ENCODE measurements around the gene MRPL48. TPM values are rescaled to one million over a fixed set of nuclear protein-coding genes. Genes with fewer than 3 reads are reported as not detected.

MRPL48 gene
- total RNA-seq, 2 donors from 2014 or later, result 36.4 to 55.3 TPM

- WGBS, 2 experiments (ENCODE audit: insufficient coverage in 1 of 2, insufficient read length in 1 of 2), result 93 to 96% methylated on average over 2 to 3 of the region's 3 CpGs
- no peak overlapping the region for H3K27ac Mint-ChIP-seq
- no peaks in the 10 kb centered on the region for H3K4me1 Mint-ChIP-seq
- Histone ChIP-seq H3K36me3 (ENCODE audit: control insufficient read depth, insufficient read depth, low read length) (peaks cover 7% of the 10 kb centered on the region), H3K4me3 (ENCODE audit: low read length) (no peak overlapping the region), H3K4me1 (ENCODE audit: control insufficient read depth, insufficient read depth, low read length) (no peaks in the 10 kb centered on the region), H3K27me3 (ENCODE audit: control insufficient read depth, insufficient read depth, low read length, poor library complexity, severe bottlenecking) (no peaks in the 10 kb centered on the region), H3K9me3 (ENCODE audit: control insufficient read depth, low read length) (peaks cover 4% of the 10 kb centered on the region), H3K27ac (ENCODE audit: low read depth, low read length) (no peak overlapping the region), H3K9ac (ENCODE audit: extremely low read depth, low read length, poor library complexity, severe bottlenecking) (no peak overlapping the region)
- no peak for DNase-seq
- H3K36me3 Mint-ChIP-seq (ENCODE audit: low read depth), result peaks cover 22% of the 10 kb centered on the region
- no peaks in the 10 kb centered on the region for H3K27me3 Mint-ChIP-seq (ENCODE audit: insufficient read depth)
- H3K9me3 Mint-ChIP-seq, result no peaks in the 10 kb centered on the region
- H3K4me3 Mint-ChIP-seq, result no peak overlapping the region
- TF ChIP-seq, protein P1, sequence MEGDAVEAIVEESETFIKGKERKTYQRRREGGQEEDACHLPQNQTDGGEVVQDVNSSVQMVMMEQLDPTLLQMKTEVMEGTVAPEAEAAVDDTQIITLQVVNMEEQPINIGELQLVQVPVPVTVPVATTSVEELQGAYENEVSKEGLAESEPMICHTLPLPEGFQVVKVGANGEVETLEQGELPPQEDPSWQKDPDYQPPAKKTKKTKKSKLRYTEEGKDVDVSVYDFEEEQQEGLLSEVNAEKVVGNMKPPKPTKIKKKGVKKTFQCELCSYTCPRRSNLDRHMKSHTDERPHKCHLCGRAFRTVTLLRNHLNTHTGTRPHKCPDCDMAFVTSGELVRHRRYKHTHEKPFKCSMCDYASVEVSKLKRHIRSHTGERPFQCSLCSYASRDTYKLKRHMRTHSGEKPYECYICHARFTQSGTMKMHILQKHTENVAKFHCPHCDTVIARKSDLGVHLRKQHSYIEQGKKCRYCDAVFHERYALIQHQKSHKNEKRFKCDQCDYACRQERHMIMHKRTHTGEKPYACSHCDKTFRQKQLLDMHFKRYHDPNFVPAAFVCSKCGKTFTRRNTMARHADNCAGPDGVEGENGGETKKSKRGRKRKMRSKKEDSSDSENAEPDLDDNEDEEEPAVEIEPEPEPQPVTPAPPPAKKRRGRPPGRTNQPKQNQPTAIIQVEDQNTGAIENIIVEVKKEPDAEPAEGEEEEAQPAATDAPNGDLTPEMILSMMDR (conservative IDR thresholded peaks at IDR 0.05), result no peak
Observed at GRCh38 chr11:73747762-73748161, 39.9 kb upstream of the MRPL48 start.

DNA sequence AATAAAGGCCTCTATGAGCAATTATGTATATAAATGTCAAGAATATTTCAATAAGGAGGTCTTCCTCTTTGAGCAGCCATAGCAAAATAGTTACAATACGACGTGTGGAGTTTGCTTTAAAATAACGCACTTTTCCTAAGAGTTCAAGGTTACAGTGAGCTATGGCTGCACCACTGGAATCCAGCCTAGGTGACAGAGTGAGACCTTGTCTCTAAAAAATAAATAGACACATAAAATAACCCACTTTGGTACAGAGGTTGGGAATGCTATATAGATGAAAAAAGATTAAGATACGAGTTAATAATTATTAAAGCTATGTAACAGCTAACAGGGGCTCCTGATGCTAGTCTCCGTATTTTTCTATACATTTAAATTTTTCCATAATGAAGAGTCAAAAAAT is 39.4 kb upstream of the MRPL48 start:
- 97 to 100% methylated on average over 1 to 5 of the region's 5 CpGs for WGBS, 2 experiments (ENCODE audit: insufficient coverage in 1 of 2, insufficient read length in 1 of 2)
- Histone ChIP-seq H3K27me3 (ENCODE audit: control insufficient read depth, insufficient read depth, low read length, poor library complexity, severe bottlenecking) (no peaks in the 10 kb centered on the region), H3K9ac (ENCODE audit: extremely low read depth, low read length, poor library complexity, severe bottlenecking) (no peak overlapping the region), H3K9me3 (ENCODE audit: control insufficient read depth, low read length) (no peaks in the 10 kb centered on the region), H3K27ac (ENCODE audit: low read depth, low read length) (no peak overlapping the region), H3K4me1 (ENCODE audit: control insufficient read depth, insufficient read depth, low read length) (no peaks in the 10 kb centered on the region), H3K4me3 (ENCODE audit: low read length) (no peak overlapping the region), H3K36me3 (ENCODE audit: control insufficient read depth, insufficient read depth, low read length) (peaks cover 5% of the 10 kb centered on the region)
- Mint-ChIP-seq H3K4me3 (no peak overlapping the region), H3K27me3 (ENCODE audit: insufficient read depth) (no peaks in the 10 kb centered on the region), H3K4me1 (no peaks in the 10 kb centered on the region), H3K9me3 (no peaks in the 10 kb centered on the region), H3K36me3 (ENCODE audit: low read depth) (peaks cover 17% of the 10 kb centered on the region), H3K27ac (no peak overlapping the region)
- TF ChIP-seq, protein P1 (conservative IDR thresholded peaks at IDR 0.05), result no peak
- no peak for DNase-seq

DNA sequence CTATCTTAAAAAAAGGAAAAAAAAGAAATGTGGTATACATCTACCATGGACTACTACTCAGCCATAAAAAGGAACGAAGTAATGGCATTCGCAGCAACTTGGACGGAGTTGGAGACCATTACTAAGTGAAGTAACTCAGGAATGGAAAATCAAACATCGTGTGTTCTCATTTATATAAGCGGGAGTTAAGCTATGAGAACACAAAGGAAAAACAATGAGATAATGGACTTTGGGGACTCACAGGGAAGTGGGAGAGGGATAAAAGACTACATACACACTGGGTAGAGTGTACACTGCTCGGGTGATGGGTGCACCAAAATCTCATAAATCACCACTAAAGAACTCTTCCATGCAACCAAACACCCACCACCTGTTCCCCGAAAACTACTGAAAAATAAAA is 38.6 kb upstream of the MRPL48 start:
- Histone ChIP-seq H3K4me1 (ENCODE audit: control insufficient read depth, insufficient read depth, low read length) (no peaks in the 10 kb centered on the region), H3K4me3 (ENCODE audit: low read length) (no peak overlapping the region), H3K27me3 (ENCODE audit: control insufficient read depth, insufficient read depth, low read length, poor library complexity, severe bottlenecking) (no peaks in the 10 kb centered on the region), H3K9ac (ENCODE audit: extremely low read depth, low read length, poor library complexity, severe bottlenecking) (no peak overlapping the region), H3K36me3 (ENCODE audit: control insufficient read depth, insufficient read depth, low read length) (peaks cover 5% of the 10 kb centered on the region), H3K27ac (ENCODE audit: low read depth, low read length) (no peak overlapping the region), H3K9me3 (ENCODE audit: control insufficient read depth, low read length) (no peaks in the 10 kb centered on the region)
- DNase-seq, result no peak
- H3K27ac Mint-ChIP-seq, result peak overlapping the region; percentile 11
- H3K27me3 Mint-ChIP-seq (ENCODE audit: insufficient read depth), result no peaks in the 10 kb centered on the region
- no peaks in the 10 kb centered on the region for H3K4me1 Mint-ChIP-seq
- WGBS, 2 experiments (ENCODE audit: insufficient coverage in 1 of 2, insufficient read length in 1 of 2), result 91 to 97% methylated on average over 5 to 7 of the region's 7 CpGs
- TF ChIP-seq, protein P1 (conservative IDR thresholded peaks at IDR 0.05), result no peak
- no peaks in the 10 kb centered on the region for H3K9me3 Mint-ChIP-seq
- H3K36me3 Mint-ChIP-seq (ENCODE audit: low read depth), result peaks cover 12% of the 10 kb centered on the region
- no peak overlapping the region for H3K4me3 Mint-ChIP-seq

All from endodermal cell (in vitro differentiated cells).